ENCODE data around the gene CARMIL3.
A peak's percentile ranks its signal among the peaks of the same experiment; 100 is the strongest.

Gene CARMIL3

DNA sequence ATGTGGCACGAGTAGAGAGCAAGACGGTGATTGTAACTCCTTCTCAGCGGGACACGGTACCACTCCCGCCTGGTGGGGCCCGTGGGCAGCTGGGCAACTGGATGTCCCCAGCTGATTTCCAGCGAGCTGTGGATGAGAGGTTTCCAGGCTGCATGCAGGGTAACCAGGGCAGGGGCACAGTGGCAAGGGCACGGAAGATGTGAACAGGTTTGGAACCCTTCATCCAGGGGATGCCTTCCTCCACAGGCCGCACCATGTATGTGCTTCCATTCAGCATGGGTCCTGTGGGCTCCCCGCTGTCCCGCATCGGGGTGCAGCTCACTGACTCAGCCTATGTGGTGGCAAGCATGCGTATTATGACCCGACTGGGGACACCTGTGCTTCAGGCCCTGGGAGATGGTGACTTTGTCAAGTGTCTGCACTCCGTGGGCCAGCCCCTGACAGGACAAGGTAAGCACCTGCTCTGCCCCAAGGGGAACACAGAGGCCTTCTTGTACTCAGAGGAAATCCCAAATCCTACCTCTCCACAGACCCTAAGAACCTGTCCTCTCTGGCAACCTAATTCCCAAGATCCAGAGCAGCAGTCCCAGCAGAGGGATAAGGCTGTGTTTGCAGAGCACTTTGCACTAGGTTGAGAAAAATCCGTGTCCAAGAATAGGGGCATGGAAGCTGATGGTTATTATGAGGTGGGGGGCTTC, 46.6 kb downstream of the CARMIL3 start:
- H4K91ac ChIP-seq (ENCODE audit: low read depth, low read length) = no peak overlapping the region
- no CpG with 5 or more reads among the region's 16 CpGs for WGBS (ENCODE audit: extremely low coverage, insufficient coverage, insufficient read length)
- H3K4ac ChIP-seq (ENCODE audit: low read depth, low read length) = no peak overlapping the region

GRCh38 chr14:24098927-24099813, 47.4 kb downstream of the CARMIL3 start:
- peaks cover 22 to 29% of the 10 kb centered on the region in 2 experiments for H3K36me3 ChIP-seq (ENCODE audit: control insufficient read depth in 1 of 2, insufficient read depth in 2 of 2, low read length in 2 of 2)
- H3K79me1 ChIP-seq (ENCODE audit: low read length) = peaks cover 7% of the 10 kb centered on the region
- DNase-seq = no peak
- no peak overlapping the region for H3K4me3 ChIP-seq (ENCODE audit: low read depth, low read length)
- H2AFZ ChIP-seq (ENCODE audit: insufficient read depth, low read length, poor library complexity) = no peak overlapping the region
- H3K4me2 ChIP-seq (ENCODE audit: low read length) = no peak overlapping the region
- no peak overlapping the region for H3K14ac ChIP-seq (ENCODE audit: low read length)
- no peak overlapping the region for H2AK5ac ChIP-seq (ENCODE audit: low read length)
- H4K12ac ChIP-seq (ENCODE audit: low read depth, low read length) = no peak overlapping the region
- H4K91ac ChIP-seq (ENCODE audit: low read depth, low read length) = no peak overlapping the region
- H4K8ac ChIP-seq (ENCODE audit: low read depth, low read length) = no peak overlapping the region
- H3K23ac ChIP-seq (ENCODE audit: low read length) = no peak overlapping the region
- H2BK5ac ChIP-seq (ENCODE audit: low read depth, low read length, poor library complexity) = no peak overlapping the region
- H2BK12ac ChIP-seq (ENCODE audit: low read length) = no peak overlapping the region
- peaks cover 7% of the 10 kb centered on the region for H3K9me3 ChIP-seq (ENCODE audit: insufficient read depth, low read depth, low read length)
- no peak overlapping the region for H3K27ac ChIP-seq (ENCODE audit: low read depth, low read length)
- H3K27me3 ChIP-seq (ENCODE audit: insufficient read depth, low read length) = no peaks in the 10 kb centered on the region
- no peak overlapping the region for H3K18ac ChIP-seq (ENCODE audit: low read length)
- no CpG with 5 or more reads among the region's 17 CpGs for WGBS (ENCODE audit: extremely low coverage, insufficient coverage, insufficient read length)
- H3K79me2 ChIP-seq (ENCODE audit: control insufficient read depth, insufficient read depth, low read length, poor library complexity) = peaks cover 6% of the 10 kb centered on the region
- H3K4ac ChIP-seq (ENCODE audit: low read depth, low read length) = no peak overlapping the region
- H3K9ac ChIP-seq (ENCODE audit: low read length) = no peak overlapping the region
- H2BK120ac ChIP-seq (ENCODE audit: insufficient read depth, low read length, poor library complexity) = no peak overlapping the region
- H3K4me1 ChIP-seq (ENCODE audit: control insufficient read depth in 1 of 2, insufficient read depth in 2 of 2, low read length in 2 of 2) = peaks cover 0 to 8% of the 10 kb centered on the region in 2 experiments

More for the DNA sequence above, 46.6 kb downstream of the CARMIL3 start:
- H3K4me3 ChIP-seq (ENCODE audit: low read depth, low read length) = no peak overlapping the region
- H4K8ac ChIP-seq (ENCODE audit: low read depth, low read length) = no peak overlapping the region
- H3K4me2 ChIP-seq (ENCODE audit: low read length) = no peak overlapping the region
- H2BK12ac ChIP-seq (ENCODE audit: low read length) = no peak overlapping the region
- H3K9ac ChIP-seq (ENCODE audit: low read length) = no peak overlapping the region
- no peak overlapping the region for H3K23ac ChIP-seq (ENCODE audit: low read length)
- H3K27me3 ChIP-seq (ENCODE audit: insufficient read depth, low read length) = no peaks in the 10 kb centered on the region
- H2BK5ac ChIP-seq (ENCODE audit: low read depth, low read length, poor library complexity) = no peak overlapping the region
- no peak overlapping the region for H2BK120ac ChIP-seq (ENCODE audit: insufficient read depth, low read length, poor library complexity)
- no peak overlapping the region for H3K27ac ChIP-seq (ENCODE audit: low read depth, low read length)
- H2AFZ ChIP-seq (ENCODE audit: insufficient read depth, low read length, poor library complexity) = no peak overlapping the region
- H3K79me2 ChIP-seq (ENCODE audit: control insufficient read depth, insufficient read depth, low read length, poor library complexity) = peaks cover 6% of the 10 kb centered on the region
- DNase-seq = no peak
- H3K36me3 ChIP-seq (ENCODE audit: control insufficient read depth in 1 of 2, insufficient read depth in 2 of 2, low read length in 2 of 2) = peaks cover 18 to 25% of the 10 kb centered on the region in 2 experiments
- peaks cover 11% of the 10 kb centered on the region for H3K79me1 ChIP-seq (ENCODE audit: low read length)
- peaks cover 0 to 14% of the 10 kb centered on the region in 2 experiments for H3K4me1 ChIP-seq (ENCODE audit: control insufficient read depth in 1 of 2, insufficient read depth in 2 of 2, low read length in 2 of 2)
- no peak overlapping the region for H3K14ac ChIP-seq (ENCODE audit: low read length)
- no peak overlapping the region for H2AK5ac ChIP-seq (ENCODE audit: low read length)
- no peak overlapping the region for H3K18ac ChIP-seq (ENCODE audit: low read length)
- H3K9me3 ChIP-seq (ENCODE audit: insufficient read depth, low read depth, low read length) = peaks cover 3% of the 10 kb centered on the region
- H4K12ac ChIP-seq (ENCODE audit: low read depth, low read length) = peak overlapping the region; percentile 26

DNA sequence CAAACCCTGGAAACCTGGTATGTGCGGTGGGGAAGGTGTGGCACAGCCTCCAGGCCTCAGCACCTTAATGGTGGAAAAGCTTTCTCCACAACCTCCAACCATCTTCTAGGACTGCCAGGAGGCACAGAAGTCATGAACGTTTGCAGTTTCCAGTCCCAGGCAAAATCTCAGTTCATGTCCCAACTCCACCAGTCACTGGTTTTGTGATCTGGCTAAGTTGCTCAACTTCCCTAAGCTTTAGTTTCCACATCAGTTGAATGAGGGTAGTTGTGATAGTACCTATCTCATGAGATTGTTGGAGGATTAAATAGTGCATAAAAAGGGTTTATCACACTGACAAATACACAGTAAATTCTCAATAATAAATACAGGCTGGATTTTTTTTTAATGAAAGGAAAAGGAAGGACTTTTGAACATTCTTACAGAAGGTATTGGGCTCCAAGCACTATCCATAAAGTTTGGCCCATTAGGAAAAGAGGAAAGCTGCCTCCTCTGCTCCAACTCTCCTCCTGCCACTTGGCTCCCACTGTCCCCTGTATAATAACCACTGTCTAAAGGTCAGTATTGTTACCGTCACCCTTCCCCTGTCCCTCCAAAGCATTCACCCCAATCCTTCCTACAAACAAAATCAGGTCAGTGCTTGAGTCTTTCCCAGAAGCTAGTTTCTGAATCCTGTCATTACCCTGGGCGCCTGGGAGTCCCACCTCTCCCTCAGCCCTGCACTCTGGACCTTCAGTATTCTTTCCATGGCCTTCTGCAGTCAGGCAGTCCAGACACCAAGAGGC, 48.6 kb downstream of the CARMIL3 start:
- no peak overlapping the region for H3K4me2 ChIP-seq (ENCODE audit: low read length)
- no peak overlapping the region for H3K4me3 ChIP-seq (ENCODE audit: low read depth, low read length)
- no peak overlapping the region for H4K8ac ChIP-seq (ENCODE audit: low read depth, low read length)
- no peak for DNase-seq
- H2AK5ac ChIP-seq (ENCODE audit: low read length) = no peak overlapping the region
- H2BK5ac ChIP-seq (ENCODE audit: low read depth, low read length, poor library complexity) = no peak overlapping the region
- H3K14ac ChIP-seq (ENCODE audit: low read length) = no peak overlapping the region
- H3K4ac ChIP-seq (ENCODE audit: low read depth, low read length) = no peak overlapping the region
- no peak overlapping the region for H2AFZ ChIP-seq (ENCODE audit: insufficient read depth, low read length, poor library complexity)
- no peak overlapping the region for H3K18ac ChIP-seq (ENCODE audit: low read length)
- no CpG with 5 or more reads among the region's 4 CpGs for WGBS (ENCODE audit: extremely low coverage, insufficient coverage, insufficient read length)
- no peaks in the 10 kb centered on the region for H3K27me3 ChIP-seq (ENCODE audit: insufficient read depth, low read length)
- H2BK12ac ChIP-seq (ENCODE audit: low read length) = no peak overlapping the region
- H3K27ac ChIP-seq (ENCODE audit: low read depth, low read length) = no peak overlapping the region
- no peak overlapping the region for H4K91ac ChIP-seq (ENCODE audit: low read depth, low read length)
- peaks cover 7% of the 10 kb centered on the region for H3K9me3 ChIP-seq (ENCODE audit: insufficient read depth, low read depth, low read length)
- no peak overlapping the region for H3K9ac ChIP-seq (ENCODE audit: low read length)
- H3K23ac ChIP-seq (ENCODE audit: low read length) = no peak overlapping the region
- no peak overlapping the region for H2BK120ac ChIP-seq (ENCODE audit: insufficient read depth, low read length, poor library complexity)
- no peaks in the 10 kb centered on the region for H3K79me1 ChIP-seq (ENCODE audit: low read length)
- no peak overlapping the region for H4K12ac ChIP-seq (ENCODE audit: low read depth, low read length)
- H3K4me1 ChIP-seq (ENCODE audit: control insufficient read depth in 1 of 2, insufficient read depth in 2 of 2, low read length in 2 of 2) = peaks cover 0 to 3% of the 10 kb centered on the region in 2 experiments
- H3K79me2 ChIP-seq (ENCODE audit: control insufficient read depth, insufficient read depth, low read length, poor library complexity) = no peaks in the 10 kb centered on the region
- H3K36me3 ChIP-seq (ENCODE audit: control insufficient read depth in 1 of 2, insufficient read depth in 2 of 2, low read length in 2 of 2) = peaks cover 22 to 29% of the 10 kb centered on the region in 2 experiments

DNA sequence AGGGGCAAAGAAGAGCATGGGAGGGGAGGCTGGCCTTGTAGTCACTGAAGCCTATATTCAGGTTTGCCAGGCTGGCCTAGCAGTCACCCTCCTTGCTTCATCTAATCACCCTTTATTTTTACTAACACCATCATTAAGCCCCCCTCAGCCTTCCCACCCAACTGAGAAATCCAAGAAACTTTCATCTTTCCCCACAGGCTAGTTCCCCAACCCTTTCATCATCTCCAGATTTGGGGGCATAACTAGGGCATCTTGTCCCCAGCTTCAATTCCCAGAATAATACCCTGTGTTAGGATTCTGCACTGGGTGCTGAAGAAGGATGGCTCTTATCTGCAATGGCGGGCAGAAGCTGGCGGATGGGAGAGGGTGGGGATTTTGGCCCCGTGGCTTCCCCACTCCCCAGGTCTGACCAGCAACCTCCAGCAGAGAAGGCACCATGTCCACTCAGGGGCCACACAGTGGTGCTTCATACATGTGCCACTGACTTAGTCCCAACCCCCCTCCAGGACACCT, 49.2 kb downstream of the CARMIL3 start:
- no peak overlapping the region for H4K8ac ChIP-seq (ENCODE audit: low read depth, low read length)
- H3K4me3 ChIP-seq (ENCODE audit: low read depth, low read length) = no peak overlapping the region
- no peaks in the 10 kb centered on the region for H3K79me1 ChIP-seq (ENCODE audit: low read length)
- H3K27me3 ChIP-seq (ENCODE audit: insufficient read depth, low read length) = no peaks in the 10 kb centered on the region
- no peak overlapping the region for H3K18ac ChIP-seq (ENCODE audit: low read length)
- WGBS (ENCODE audit: extremely low coverage, insufficient coverage, insufficient read length) = no CpG with 5 or more reads among the region's 3 CpGs
- no peak overlapping the region for H2BK5ac ChIP-seq (ENCODE audit: low read depth, low read length, poor library complexity)
- no peaks in the 10 kb centered on the region for H3K4me1 ChIP-seq (ENCODE audit: control insufficient read depth in 1 of 2, insufficient read depth in 2 of 2, low read length in 2 of 2)
- no peak overlapping the region for H3K9ac ChIP-seq (ENCODE audit: low read length)
- no peak overlapping the region for H4K91ac ChIP-seq (ENCODE audit: low read depth, low read length)
- peaks cover 22 to 29% of the 10 kb centered on the region in 2 experiments for H3K36me3 ChIP-seq (ENCODE audit: control insufficient read depth in 1 of 2, insufficient read depth in 2 of 2, low read length in 2 of 2)
- no peak overlapping the region for H2BK120ac ChIP-seq (ENCODE audit: insufficient read depth, low read length, poor library complexity)
- H2AFZ ChIP-seq (ENCODE audit: insufficient read depth, low read length, poor library complexity) = no peak overlapping the region
- no peak overlapping the region for H4K12ac ChIP-seq (ENCODE audit: low read depth, low read length)
- no peaks in the 10 kb centered on the region for H3K79me2 ChIP-seq (ENCODE audit: control insufficient read depth, insufficient read depth, low read length, poor library complexity)
- no peak overlapping the region for H3K14ac ChIP-seq (ENCODE audit: low read length)
- H3K4ac ChIP-seq (ENCODE audit: low read depth, low read length) = no peak overlapping the region
- H3K27ac ChIP-seq (ENCODE audit: low read depth, low read length) = no peak overlapping the region
- H3K9me3 ChIP-seq (ENCODE audit: insufficient read depth, low read depth, low read length) = peaks cover 7% of the 10 kb centered on the region
- H2AK5ac ChIP-seq (ENCODE audit: low read length) = no peak overlapping the region
- H2BK12ac ChIP-seq (ENCODE audit: low read length) = no peak overlapping the region
- H3K23ac ChIP-seq (ENCODE audit: low read length) = no peak overlapping the region
- no peak overlapping the region for H3K4me2 ChIP-seq (ENCODE audit: low read length)
- DNase-seq = no peak

All from trophoblast cell (in vitro differentiated cells and primary cell).